HL-60 (cell line): ENCODE results near the gene RIN1.

ENCODE experiments used
- DNase-seq, 2 experiments: peaks; one replicate each; pipeline ENCODE4 v3.0.0-alpha.2; 2010 to 2020; ENCODE audit warnings: low read depth in 1 of 2, low spot score in 1 of 2
- H3K27ac ChIP-seq: fragments of 250-450 bp; sonication (Bioruptor Pico); replicated peaks from 2 replicates; pipeline ENCODE4 v1.5.1; 2020; ENCODE audit warnings: mild to moderate bottlenecking, moderate library complexity
- H3K27me3 ChIP-seq: fragments of 250-450 bp; sonication (Bioruptor Pico); 2 replicates; pipeline ENCODE4 v1.5.1; 2021; ENCODE audit warnings: mild to moderate bottlenecking, moderate library complexity; ENCODE audit not compliant: insufficient read depth, poor library complexity, severe bottlenecking
- H3K4me3 ChIP-seq: replicated peaks from 2 replicates; pipeline ENCODE4 v1.5.1; 2011; ENCODE audit warnings: mild to moderate bottlenecking, control low read depth, low read length; ENCODE audit not compliant: insufficient read depth
- GABPA ChIP-seq: IDR thresholded peaks from 2 replicates; pipeline ENCODE4 v1.6.1; 2012; ENCODE audit warnings: low read depth
- POLR2AphosphoS5 ChIP-seq: IDR thresholded peaks from 2 replicates; pipeline ENCODE4 v1.6.1; 2012; ENCODE audit warnings: low read depth
- SPI1 ChIP-seq: IDR thresholded peaks from 2 replicates; pipeline ENCODE4 v1.6.1; 2012; ENCODE audit warnings: low read depth, mild to moderate bottlenecking, borderline replicate concordance
- TF ChIP-seq, protein P1 (sequence below): IDR thresholded peaks from 2 replicates; pipeline ENCODE4 v1.6.1; 2012; ENCODE audit warnings: low read depth; ENCODE audit not compliant: insufficient replicate concordance
- TF ChIP-seq, protein P2 (sequence below): IDR thresholded peaks from one replicate; pipeline ENCODE4 v1.5.1; 2011; ENCODE audit warnings: low read length, control low read depth, inconsistent platforms; ENCODE audit not compliant: insufficient read depth

The RIN1 gene

DNA sequence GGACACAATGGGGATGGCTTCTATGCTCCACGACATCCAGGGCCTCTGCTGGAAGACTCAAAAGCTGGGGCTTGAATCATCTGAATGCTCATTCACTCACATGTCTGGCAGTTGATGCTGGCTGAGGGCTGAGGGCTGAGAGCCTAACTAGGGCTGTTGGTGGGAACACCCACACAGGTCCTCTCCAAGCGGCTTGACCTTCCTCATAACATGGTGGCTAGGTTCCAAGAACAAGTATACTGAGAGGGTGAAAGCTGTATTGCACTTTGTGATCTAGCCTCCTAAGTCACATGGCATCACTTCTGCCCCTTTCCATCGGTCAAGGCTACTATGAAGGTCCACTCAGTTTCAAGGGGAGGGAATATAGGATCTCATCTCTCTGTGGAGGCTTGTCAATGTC lies 37.0 kb downstream of the RIN1 start:
- TF ChIP-seq, protein P1, sequence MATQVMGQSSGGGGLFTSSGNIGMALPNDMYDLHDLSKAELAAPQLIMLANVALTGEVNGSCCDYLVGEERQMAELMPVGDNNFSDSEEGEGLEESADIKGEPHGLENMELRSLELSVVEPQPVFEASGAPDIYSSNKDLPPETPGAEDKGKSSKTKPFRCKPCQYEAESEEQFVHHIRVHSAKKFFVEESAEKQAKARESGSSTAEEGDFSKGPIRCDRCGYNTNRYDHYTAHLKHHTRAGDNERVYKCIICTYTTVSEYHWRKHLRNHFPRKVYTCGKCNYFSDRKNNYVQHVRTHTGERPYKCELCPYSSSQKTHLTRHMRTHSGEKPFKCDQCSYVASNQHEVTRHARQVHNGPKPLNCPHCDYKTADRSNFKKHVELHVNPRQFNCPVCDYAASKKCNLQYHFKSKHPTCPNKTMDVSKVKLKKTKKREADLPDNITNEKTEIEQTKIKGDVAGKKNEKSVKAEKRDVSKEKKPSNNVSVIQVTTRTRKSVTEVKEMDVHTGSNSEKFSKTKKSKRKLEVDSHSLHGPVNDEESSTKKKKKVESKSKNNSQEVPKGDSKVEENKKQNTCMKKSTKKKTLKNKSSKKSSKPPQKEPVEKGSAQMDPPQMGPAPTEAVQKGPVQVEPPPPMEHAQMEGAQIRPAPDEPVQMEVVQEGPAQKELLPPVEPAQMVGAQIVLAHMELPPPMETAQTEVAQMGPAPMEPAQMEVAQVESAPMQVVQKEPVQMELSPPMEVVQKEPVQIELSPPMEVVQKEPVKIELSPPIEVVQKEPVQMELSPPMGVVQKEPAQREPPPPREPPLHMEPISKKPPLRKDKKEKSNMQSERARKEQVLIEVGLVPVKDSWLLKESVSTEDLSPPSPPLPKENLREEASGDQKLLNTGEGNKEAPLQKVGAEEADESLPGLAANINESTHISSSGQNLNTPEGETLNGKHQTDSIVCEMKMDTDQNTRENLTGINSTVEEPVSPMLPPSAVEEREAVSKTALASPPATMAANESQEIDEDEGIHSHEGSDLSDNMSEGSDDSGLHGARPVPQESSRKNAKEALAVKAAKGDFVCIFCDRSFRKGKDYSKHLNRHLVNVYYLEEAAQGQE: no peak
- no peak for TF ChIP-seq SPI1
- TF ChIP-seq GABPA: no peak
- no peak for TF ChIP-seq POLR2AphosphoS5
- TF ChIP-seq, protein P2, sequence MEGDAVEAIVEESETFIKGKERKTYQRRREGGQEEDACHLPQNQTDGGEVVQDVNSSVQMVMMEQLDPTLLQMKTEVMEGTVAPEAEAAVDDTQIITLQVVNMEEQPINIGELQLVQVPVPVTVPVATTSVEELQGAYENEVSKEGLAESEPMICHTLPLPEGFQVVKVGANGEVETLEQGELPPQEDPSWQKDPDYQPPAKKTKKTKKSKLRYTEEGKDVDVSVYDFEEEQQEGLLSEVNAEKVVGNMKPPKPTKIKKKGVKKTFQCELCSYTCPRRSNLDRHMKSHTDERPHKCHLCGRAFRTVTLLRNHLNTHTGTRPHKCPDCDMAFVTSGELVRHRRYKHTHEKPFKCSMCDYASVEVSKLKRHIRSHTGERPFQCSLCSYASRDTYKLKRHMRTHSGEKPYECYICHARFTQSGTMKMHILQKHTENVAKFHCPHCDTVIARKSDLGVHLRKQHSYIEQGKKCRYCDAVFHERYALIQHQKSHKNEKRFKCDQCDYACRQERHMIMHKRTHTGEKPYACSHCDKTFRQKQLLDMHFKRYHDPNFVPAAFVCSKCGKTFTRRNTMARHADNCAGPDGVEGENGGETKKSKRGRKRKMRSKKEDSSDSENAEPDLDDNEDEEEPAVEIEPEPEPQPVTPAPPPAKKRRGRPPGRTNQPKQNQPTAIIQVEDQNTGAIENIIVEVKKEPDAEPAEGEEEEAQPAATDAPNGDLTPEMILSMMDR: no peak
- no peak for DNase-seq
- no peak overlapping the region for H3K27ac ChIP-seq

DNA sequence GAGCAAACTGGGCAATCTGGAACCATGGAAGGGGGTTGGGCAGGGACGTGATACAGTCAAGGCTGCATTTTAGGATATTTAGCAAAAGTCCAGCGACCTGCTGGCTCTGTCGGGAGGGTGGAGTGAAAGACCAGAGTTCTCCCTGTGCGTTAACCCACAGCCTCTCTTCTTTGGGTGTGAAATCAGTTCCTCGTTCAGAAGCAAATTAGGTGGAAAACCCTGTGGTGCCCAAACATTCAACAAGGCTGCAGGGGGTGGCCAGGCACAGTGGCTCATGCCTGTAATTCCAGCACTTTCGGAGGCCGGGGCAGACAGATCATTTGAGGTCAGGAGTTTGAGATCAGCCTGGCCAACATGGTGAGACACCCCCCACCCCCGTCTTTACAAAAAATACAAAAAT lies 38.6 kb downstream of the RIN1 start:
- no peak for DNase-seq
- Histone ChIP-seq H3K27me3 (peaks cover 3% of the 10 kb centered on the region), H3K4me3 (no peak overlapping the region), H3K27ac (no peak overlapping the region)
- no peak for TF ChIP-seq POLR2AphosphoS5

More for the DNA sequence above, 37.0 kb downstream of the RIN1 start:
- H3K4me3 ChIP-seq: no peak overlapping the region
- H3K27me3 ChIP-seq: no peaks in the 10 kb centered on the region

DNA sequence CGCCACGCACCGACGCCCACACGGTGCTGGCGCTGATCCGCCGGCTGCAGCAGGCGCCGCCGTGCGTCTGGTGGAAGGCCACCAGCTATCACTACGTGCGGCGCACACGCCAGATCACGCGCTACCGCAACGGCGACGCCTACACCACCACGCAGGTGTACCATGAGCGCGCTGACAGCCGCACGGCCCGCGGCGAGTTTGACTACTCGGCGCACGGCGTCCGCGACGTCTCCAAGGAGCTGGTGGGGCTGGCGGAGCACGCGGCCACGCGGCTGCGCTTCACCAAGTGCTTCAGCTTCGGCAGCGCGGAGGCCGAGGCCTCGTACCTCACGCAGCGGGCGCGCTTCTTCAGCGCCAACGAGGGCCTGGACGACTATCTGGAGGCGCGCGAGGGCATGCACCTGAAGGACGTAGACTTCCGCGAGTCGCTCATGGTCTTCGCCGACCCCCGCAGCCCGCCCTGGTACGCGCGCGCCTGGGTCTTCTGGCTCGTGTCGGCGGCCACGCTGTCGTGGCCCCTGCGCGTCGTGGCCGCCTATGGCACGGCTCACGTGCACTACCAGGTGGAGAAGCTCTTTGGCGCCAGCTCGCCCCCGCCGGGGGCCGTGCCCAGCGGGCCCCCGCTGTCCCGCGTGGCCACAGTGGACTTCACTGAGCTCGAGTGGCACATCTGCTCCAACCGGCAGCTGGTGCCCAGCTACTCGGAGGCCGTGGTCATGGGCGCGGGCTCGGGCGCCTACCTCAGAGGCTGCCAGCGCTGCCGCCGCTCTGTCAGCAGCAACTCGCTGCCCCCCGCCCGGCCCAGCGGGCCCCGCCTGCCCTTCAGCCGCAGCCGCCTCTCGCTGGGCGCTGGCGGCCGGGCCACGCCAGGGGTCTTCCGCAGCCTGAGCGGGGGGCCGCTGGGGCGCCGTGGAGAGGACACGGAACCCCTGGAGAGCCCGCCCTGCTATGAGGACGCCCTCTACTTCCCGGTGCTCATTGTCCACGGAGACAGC lies 41.3 kb downstream of the RIN1 start:
- TF ChIP-seq, protein P2: no peak
- no peak for TF ChIP-seq POLR2AphosphoS5
- TF ChIP-seq SPI1: no peak
- no peak for TF ChIP-seq GABPA
- TF ChIP-seq, protein P1: no peak
- Histone ChIP-seq H3K27ac (no peak overlapping the region), H3K4me3 (no peak overlapping the region), H3K27me3 (peaks cover 17% of the 10 kb centered on the region)
- no peak for DNase-seq

DNA sequence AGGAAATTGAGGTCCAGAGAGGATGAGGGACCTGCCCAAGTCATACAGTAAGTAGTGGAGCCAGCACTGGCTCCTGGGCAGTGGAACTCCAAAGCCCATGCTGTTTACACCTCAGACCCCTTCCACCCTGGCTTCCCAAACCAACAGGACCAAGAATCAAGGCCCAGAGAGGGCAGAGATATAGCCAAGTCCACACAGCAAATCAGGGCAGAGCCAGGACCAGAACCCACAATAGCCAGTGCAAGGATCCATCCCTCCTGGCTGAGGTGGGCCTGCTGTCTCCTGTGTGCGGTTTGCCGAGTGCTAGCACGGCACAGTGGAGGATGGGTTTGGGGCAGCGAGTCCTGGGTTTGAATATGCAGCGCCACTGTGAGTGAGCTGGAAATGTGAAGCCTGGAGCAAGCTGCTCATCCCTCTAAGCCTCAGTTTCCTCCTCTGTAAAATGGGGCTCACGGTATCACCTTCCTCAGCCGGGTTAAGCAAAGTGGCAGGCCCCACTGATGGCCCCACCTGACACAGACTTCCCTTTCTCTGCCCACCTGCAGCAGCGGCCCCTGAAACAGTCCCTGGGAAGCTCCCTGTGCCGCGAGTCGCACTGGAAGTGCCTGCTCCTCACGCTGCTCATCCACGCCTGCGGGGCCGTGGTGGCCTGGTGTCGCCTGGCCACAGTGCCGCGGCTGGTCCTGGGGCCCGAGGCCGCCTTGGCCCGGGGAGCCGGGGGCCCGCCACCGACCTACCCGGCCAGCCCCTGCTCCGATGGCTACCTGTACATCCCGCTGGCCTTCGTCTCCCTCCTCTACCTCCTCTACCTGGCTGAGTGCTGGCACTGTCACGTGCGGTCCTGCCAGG lies 42.2 kb downstream of the RIN1 start:
- TF ChIP-seq GABPA: no peak
- TF ChIP-seq SPI1: no peak
- no peak for TF ChIP-seq POLR2AphosphoS5
- TF ChIP-seq, protein P2: no peak
- TF ChIP-seq, protein P1: no peak
- H3K27ac ChIP-seq: no peak overlapping the region
- peaks cover 17% of the 10 kb centered on the region for H3K27me3 ChIP-seq
- DNase-seq: no peak
- H3K4me3 ChIP-seq: no peak overlapping the region
